SHP77 treated with DMSO at 0.1 percent for 48 hours (cell line): ENCODE results near the gene EOLA2.
"Not testable (repeated sequence)": the region's sequence is repeated elsewhere in the genome, so short reads cannot be mapped to it uniquely, and the experiment has no call there.

ENCODE experiments used
- DNase-seq: peaks from one replicate; lab custom pipeline; 2025; lab: John Stamatoyannopoulos, UW

The EOLA2 gene

DNA sequence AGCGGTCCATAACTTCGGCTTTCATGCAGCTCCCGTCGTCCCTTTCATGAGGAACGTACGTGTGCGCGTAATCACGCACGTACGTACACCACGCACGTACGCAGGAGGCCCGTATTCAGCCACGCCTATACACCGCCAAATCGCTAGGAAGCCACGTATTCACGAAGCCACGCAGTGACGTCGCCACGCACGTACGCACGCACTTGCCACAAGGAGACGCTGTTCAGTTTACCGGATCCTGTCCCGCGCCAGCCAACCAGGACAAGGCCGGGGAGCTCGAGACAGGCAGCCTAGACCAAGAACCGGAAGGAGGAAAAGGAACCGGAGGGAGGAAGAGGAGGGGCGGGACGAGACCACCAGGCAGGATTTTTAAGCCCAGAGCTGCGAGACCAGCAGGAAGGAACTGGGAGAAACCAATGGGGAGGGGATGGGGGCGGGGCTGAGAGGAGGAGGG is at the start of gene EOLA2:
Gene EOLA2 (minus strand): TSS at position 65 of the 454 bp plus-strand sequence. CDS start 4,617 bp downstream, outside the sequence.
- DNase-seq, result peak; percentile 84

DNA sequence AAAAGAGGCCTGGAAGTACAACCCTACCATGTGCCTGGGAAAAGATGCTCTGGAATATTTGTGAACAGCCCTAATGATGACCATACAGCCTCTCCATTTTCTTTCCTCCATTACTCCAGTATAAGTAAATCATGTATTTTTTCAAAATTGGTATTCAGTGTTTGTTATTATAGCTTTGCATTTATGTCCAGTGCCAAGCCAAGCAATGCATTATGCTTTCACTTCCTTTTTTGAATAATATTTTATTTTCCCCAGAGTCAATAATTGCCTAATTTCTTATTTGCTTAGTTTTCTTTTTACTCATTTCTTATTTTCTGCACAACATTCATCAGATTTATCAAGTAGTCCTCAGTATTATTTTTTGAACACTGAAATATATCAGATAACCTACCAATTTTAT is 49.3 kb upstream of the EOLA2 start:
- DNase-seq, result no peak

DNA sequence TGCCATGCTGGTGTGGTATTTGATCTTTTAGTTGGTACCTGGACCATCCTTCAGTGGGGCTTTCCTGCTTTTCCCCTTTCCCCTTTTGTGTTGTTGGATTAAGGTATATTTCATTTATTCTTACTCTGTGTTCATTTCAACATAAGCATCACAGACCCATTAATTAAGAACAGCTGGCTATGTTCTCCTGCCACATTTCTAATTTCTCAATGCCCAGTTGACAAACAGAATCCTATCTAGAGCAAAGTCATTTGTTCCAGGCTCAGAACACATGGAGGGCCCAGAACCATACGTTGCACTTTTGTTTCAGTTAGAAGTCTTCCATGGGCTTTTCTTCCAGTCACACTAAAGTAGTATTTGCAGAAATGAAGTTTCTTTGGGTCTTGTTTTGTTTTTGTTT is 46.1 kb upstream of the EOLA2 start:
- no peak for DNase-seq

DNA sequence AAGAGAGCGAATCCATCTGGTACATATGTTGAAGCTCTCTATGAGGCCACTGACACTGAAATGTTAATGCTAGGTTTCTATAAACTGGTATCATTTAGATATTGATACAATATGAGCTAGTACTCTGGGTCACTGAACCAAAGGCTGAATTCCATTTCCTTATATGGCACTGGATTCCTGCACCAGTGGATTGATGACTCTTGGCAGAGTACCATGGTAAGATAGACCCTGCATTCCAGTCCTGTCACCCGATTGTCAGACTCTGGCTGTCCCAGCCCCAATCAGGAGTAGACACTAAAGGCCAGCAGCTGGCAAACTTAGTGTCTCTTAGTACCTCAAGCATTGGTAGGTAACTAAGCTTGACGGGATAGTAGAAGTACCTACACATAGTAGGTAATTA is 44.0 kb upstream of the EOLA2 start:
- DNase-seq, result no peak

DNA sequence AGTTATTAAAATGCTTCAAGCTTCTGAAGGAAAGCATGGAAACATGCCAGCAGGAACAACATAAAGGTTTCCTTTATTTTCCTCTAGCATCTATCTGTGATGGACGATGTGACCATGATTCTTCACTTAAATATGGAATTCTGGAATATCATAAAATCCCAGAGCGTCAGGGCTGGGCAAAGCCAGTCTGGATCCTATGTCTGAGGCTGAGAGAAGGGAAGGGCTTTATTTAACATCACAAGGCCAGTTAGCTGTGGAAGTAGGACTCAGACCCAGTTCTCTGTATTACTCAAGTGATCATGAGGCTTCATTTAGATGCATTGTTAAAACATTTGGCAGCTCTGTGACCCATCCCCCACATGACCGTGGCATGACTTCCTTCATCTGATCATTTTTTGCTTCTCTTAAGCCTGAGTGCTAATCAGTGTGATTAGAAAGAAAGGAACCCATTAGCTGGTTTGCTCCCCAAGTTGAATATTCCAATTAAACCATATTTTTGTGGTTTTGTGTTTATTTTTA is 40.9 kb upstream of the EOLA2 start:
- DNase-seq, result no peak

DNA sequence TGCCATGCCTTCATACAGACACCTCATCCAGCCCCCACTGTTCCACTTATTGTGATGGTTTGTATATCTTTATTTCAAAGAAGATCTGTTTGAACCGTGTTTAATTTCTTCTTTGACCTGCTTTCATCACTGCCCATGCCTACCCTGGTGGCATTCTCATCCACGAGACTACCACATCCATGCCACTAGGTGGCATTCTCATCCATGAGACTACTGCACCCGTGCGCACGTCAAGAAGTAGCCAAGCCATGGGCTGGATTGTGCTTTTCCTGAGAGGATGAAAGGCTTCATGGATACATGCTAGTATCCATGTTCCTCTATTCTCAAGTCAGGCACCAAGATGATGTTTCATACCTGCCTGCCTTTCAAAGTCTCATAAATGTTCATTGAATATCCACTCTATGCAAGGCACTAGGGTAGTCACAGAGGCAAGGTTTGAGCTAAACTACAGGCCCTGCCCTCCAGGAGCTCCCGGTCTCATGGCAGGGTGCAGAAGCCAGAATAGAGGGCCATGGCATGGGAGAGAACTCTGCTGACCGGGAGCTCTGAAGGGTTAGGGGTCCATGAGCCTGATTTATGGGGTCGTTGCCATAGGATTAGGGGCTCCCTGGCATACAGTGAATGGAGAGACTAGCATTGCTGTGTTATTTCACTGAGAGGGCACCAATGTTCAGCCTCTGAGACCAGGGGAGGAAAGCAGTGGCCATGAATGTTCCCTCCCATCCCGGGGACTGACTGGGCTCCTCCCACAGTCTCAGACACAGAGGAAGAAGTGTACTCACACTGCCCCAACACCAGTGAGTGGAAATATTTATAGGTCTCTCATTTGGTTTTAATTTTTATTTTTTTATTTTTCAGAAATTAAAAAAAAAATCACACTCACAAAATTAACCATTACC is 24.8 kb upstream of the EOLA2 start:
- DNase-seq, result no peak

DNA sequence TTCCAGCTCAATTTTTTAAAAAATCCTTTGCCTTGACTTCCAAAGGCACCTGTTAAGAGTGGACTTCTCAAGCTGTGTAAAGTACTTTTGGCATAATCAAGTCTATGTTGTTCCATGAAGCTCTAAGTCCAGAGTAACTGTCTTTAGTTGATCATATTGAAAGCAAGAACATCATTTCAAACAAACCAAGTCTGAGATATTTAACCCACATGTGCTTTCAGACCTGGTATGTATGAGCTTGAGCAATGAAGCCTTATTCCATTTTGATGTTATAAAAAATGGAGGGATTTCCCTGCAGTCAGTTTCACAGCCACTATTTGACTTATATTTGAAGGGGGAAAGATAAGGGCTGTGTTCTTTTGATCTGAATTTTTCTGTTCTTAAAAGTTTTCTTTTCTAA is 23.7 kb upstream of the EOLA2 start:
- DNase-seq, result no peak

DNA sequence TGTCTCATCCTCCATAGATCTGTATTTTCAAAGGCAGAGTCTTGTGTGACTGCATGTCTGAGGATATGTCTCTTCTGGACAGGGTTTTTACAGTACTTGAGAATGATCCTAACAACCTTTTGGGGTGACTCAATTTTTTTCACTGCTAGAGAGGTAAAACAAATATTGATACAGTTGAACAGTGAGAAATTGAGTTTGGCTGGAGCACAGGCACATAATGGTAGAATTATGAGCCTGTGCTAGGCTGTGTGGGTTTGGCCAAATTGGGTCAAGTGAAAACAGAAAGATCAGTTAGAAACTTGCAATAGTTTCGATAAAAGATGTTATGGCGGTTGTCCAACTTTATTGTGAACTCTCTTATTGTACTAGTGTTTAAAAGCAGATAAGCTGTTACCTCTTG is 23.3 kb upstream of the EOLA2 start:
- DNase-seq, result no peak

DNA sequence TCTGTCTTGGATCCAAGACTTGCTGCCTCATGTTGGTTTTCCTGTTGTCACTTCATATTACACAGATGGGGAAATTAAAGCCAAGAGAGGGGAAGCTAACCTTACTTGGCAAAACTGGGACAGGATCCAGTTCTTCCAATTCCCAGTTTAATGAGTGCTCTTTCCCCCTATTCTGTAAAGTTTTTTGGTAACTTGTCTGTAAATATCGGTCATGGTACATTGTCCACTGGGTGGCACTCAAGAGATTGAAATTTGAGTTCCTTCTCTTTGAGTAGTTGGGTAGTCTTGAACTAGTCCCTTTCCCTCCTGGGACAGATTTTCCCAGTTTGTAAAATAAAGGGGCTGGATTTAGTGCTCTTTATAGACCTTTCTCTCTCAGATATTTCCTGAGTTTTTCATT is 12.4 kb upstream of the EOLA2 start:
- DNase-seq, result no peak

DNA sequence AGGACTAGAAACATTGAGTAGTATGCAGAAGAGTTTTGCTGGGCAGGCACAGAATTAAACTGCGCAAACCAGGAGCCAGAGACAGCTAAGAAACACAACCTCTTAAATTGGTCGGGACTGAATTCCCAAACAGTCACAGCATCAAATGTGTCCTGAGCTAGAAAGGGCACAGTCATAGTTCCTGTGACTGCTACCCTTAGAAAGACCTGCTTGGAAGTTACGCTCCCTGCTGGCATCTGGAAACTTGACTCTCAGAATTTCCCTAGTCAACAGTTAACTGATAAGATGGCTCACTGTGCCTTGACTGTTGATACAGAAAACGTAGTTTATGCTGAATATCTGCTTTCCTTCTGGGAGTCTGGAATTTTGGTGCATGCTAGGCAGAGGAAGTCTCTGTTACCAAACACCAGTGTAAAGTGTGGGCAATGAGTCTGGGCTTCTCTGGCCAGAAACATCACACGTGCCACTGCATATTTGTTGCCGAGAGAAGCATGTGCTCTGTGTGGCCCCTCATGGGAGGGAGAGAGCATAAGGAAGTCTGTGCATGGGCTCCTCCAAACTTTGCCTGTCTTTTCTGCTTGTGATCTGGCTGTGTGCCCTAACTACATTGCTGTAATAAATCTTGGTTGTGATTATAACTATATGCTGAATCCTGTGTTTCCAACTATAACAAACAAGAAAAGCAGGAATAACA is 11.6 kb upstream of the EOLA2 start:
- no peak for DNase-seq

DNA sequence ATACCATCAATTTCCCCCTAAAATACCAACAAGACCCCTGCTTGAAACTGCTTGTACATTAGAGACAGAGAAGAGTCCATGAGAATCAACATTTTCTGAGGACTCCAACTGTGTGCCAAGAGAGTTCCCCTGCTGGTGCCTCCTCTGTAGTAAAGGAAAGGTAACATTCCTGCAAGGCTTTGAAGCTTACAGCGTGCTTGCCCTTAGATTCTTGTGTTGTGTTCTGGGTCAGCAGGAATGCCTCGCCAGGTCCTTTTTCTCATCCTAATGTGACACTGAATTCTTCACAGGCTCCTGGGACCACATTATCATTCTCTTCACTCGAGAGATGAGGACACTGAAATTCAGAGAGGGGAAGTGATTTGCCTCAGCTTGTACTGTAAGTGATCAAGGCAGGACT is 9.7 kb upstream of the EOLA2 start:
- no peak for DNase-seq

DNA sequence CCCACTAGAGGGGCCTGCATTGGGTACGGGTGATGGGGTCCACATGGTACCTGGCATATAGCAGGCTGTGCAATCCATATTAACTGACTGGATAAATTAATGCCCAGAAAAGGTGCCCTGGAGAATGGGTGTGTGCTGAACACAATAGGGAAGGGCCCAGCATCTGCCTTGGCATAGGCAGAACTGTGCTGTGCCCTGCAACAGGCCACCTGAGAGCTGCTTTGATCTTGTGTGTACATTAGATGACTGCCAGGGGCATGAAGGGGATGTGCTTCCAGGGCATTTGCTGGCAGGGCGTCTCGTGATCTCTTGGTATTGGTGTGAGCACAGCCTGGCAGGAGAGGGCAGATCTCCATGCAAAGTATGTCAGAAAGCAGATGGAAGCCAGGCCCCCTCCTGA is 8.6 kb upstream of the EOLA2 start:
- DNase-seq, result not testable (repeated sequence)

DNA sequence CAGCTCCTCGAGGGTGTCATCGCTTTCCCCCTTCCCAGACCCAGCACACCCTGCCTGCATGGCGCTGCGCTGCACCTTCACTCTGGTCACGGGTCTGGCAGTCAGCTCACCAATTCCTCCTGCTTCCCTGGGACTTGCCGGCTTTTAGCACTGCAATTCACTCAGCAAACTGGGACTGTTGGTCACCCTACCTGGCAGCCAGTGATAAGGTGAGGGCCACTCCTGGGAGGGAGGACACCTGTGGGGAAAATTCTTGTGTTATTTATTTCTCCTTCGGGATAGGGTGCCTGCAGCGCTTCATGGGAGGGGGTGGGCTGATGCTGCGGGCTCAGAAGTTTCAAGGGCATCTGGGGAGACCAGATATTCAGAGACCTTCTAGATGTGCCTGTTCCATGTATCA is 7.5 kb upstream of the EOLA2 start:
- not testable (repeated sequence) for DNase-seq

DNA sequence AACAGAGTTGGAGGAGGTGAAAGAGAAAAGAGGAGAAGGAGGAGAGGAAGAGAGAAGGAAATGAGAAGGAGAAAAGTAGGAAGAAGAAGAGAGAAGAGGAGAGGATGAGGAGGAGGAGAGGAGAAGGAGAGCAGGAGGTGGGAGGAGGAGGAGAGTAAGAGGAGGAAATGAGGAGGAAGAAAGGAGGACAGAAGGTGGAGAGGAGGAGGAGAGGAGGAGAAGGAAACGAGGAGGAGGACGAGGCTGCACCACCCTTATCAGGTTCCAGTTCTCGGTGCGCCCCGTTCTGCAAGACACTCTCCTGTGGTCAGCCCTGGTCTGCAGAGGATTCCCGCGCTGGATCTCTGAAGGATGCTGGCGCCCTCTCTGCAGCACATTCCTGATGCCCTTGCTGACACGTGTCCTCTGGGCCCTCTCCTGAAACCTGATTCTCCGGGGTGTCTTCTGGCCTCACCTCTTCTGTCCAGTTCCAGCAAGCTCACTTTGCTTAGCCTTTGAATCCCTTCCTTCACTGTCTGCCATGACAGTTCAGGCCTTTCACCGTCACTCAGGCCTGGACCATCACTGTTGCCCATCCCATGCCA is 6.9 kb upstream of the EOLA2 start:
- DNase-seq, result not testable (repeated sequence)

DNA sequence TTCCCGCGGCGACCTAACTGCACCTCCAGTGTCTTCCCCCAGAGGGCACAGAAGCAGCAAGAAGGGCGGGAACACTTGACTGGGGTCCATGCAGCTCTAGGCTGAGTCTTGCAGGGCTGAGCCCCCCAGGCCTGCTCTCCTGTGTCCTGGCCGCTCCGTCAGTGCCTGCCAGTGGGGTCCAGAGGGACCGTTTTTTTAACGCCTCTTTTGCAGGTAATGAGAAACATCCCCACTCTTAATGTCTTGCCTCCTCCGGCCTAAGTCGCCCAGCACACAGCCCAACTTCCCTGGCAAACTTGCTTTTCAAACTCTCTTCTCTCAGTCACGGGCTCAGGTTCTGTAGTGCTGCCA is 2.4 kb upstream of the EOLA2 start:
- DNase-seq, result not testable (repeated sequence)

DNA sequence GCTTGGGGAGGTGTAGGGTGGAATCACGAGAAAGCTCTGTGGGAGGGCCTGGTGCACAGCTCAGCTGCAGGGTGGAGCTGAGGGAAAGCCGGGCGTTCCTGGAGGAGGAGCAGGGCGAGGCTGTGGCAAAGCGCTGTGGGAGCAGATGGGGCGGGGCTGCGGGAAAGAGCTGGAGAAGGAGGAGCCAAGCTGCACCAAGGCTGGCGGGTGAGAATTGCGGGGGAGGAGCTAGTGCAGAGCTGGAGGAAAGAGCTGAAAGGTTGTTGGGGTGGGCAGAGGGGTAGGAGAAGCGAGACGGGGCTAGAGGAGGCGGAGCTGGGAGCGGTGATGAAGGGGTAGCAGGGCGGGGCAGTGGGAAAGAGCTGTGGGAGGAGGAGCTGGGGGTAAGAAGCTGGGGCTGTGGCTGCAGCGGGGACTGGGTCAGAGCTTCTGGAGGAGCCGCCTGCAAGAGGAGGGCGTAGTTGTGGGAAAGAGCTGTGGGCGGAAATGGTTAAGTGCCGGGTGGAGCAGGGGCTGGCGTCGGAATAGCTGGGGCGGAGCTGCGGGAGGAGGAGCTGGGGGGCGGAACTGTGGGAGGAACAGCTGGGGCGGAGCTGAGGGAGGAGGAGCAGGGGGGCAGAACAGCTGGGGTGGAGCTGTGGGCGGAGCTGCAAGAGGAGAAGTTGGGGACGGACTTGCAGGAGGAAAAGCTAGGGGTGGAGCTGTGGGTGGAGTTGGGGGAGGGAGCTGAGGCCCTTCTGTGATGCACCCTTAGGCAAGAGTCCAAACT is 1.8 kb upstream of the EOLA2 start:
- peak; percentile 63 for DNase-seq

DNA sequence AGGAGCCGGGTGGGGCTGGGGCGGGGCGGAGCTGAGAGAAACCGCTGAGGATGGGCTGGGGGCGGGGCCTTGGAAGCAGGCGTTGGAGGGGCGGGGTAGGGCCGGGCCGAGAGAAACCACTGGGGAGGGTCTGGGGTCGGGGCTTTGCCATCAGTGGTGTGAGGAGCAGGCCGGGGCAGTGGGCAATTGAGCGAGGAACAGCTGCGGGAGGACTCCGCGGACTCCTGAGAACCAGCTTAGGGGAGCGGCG is 1.3 kb upstream of the EOLA2 start:
- DNase-seq, result no peak

DNA sequence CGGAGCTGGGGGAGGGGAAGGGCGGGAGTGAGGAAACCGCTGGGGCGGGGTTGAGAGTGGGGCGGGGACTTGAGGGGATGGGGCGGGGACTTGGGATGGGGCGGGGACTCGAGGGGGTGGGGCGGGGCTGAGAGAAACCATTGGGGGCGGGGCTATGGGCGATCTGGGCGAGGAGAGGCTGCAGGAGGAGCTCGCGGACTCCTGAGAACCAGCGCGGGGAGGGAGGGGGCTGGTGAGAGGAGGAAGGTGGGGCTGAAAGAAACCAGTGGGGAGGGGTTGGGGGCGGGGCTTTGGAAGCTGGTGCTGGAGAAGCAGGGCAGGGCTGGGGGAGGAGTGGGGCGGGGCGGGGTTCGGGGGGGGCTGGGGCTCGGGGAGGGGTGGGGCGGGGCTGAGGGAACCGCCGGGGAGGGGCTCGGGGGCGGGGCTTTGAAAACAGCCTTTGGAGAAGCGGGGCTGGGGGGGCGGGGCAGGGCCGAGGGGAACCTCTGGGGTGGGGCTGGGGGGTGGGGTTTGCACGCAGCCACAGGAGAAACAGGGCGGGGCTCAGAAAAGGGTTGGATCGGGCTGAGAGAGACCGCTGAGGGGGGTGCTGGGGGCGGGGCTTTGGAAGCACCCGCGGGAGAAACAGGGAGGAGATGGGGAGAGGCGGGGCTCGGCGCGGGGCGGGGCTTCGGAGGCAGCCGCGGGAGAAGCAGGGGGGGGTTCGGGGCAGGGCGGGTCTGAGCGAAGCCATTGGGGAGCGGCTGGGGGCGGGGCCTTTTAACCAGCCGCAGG is 777 bp upstream of the EOLA2 start:
- peak; percentile 21 for DNase-seq

DNA sequence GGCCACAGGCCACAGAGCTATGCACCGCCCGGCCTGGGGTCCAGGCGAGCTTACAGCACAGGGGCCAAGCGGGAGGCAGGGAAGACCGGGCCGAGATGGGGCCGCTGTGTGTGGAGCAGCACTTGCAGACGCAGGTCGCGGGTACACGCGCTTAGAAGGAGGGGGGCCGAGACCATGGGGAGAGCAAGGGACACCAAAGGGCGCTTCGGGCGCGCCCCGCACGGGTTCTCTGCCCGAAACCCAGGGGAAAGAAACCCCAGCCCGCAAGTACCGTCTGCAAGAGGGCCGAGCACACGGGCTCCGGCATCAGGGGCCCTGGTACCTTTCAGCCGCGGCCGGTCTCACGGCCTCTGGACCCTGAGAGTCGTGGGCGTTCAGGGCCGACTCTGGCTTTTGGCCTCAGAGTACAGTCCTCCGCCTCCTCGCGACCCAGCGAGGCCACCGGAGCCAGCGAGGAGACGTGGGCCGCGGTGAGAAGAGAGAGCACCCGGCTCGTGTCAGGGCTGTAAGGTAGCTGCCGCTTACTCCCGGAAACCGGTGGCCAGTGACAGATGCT is 342 bp downstream of the EOLA2 start:
- DNase-seq, result no peak

DNA sequence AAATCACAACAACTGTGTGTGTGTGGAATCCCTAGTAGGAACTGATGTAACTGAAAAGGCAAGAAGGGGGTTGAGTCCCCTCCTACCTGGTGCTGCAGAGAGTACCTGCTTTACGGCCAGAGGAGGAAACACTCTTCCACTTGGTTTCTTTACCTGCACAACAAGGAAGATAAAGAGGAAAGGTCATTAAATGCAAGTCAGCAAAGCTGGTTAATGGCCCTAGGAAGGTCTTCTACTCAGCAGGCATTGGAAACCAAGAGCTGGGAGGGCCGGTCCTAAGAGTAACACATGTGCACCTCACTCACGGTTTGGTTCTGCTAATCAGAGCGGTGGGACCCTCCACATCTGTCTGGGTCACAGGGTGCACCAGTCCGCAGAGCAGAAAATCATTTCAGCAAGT is 963 bp downstream of the EOLA2 start:
- not testable (repeated sequence) for DNase-seq

DNA sequence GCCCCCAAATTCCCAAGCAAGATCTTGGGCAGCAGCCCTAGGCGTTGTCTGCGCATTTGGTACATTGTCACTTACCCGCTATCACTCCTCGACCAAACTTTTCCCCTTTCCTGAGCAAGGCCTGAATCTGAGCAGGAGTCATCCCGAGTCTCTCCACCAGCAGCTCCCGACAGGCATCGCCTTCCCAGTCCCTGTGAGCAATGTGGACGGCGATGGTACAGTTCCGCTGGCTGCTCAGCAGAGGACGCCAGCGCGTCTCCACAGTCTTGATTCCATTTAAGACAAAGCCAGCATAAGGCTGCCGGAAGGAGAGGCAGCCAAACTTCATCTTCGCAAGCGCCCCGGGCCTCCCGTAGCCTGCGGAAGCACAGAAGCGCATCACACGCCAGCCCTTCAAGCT is 4.7 kb downstream of the EOLA2 start:
- not testable (repeated sequence) for DNase-seq
